GM23338 (cell line): ENCODE results near the gene OR6B2. TPM values are rescaled to one million over a fixed set of nuclear protein-coding genes. Genes with fewer than 3 reads are reported as not detected.
"Not testable (repeated sequence)": the region's sequence is repeated elsewhere in the genome, so short reads cannot be mapped to it uniquely, and the experiment has no call there.

ENCODE experiments used
- ATAC-seq: fragments of 200-7000 bp; cut with Tn5 transposase; 3 replicates; pipeline ENCODE4 v1.9.1; 2020
- DNase-seq: peaks from one replicate; pipeline ENCODE4 v3.0.0-alpha.2; 2015; ENCODE audit warnings: low spot score
- H2AFZ ChIP-seq: fragments of 200-600 bp; sonication (generic); 2 replicates; pipeline ENCODE4 v1.8.0; 2016; ENCODE audit warnings: antibody characterized with exemption, mild to moderate bottlenecking, moderate library complexity
- H3F3A ChIP-seq: fragments of 200-600 bp; sonication (generic); replicated peaks from 2 replicates; pipeline ENCODE4 v1.8.0; 2017; ENCODE audit warnings: antibody characterized with exemption, mixed run types, low read depth
- H3K27ac ChIP-seq: fragments of 200-600 bp; sonication (generic); 2 replicates; pipeline ENCODE4 v1.6.1; 2016; ENCODE audit warnings: low read depth
- H3K27me3 ChIP-seq: fragments of 200-600 bp; sonication (generic); 2 replicates; pipeline ENCODE4 v1.8.0; 2016; ENCODE audit warnings: mild to moderate bottlenecking, mixed run types, moderate library complexity; ENCODE audit not compliant: insufficient read depth
- H3K36me3 ChIP-seq: fragments of 200-600 bp; sonication (generic); 2 replicates; pipeline ENCODE4 v1.8.0; 2016; ENCODE audit warnings: mild to moderate bottlenecking; ENCODE audit not compliant: insufficient read depth
- H3K4me1 ChIP-seq: fragments of 200-600 bp; sonication (generic); 2 replicates; pipeline ENCODE4 v1.8.0; 2016; ENCODE audit warnings: mild to moderate bottlenecking, moderate library complexity; ENCODE audit not compliant: insufficient read depth
- H3K4me2 ChIP-seq: fragments of 200-600 bp; sonication (generic); 2 replicates; pipeline ENCODE4 v1.7.1; 2017; ENCODE audit warnings: mixed run types
- H3K4me3 ChIP-seq: fragments of 200-600 bp; sonication (generic); 2 replicates; pipeline ENCODE4 v1.6.1; 2016; ENCODE audit warnings: mixed run types
- H3K79me2 ChIP-seq: fragments of 200-600 bp; sonication (generic); replicated peaks from 2 replicates; pipeline ENCODE4 v1.8.0; 2017; ENCODE audit warnings: mild to moderate bottlenecking; ENCODE audit not compliant: insufficient read depth
- H3K9me2 ChIP-seq: fragments of 200-600 bp; sonication (generic); 2 replicates; pipeline ENCODE4 v1.8.0; 2017; ENCODE audit not compliant: insufficient read depth
- H4K20me1 ChIP-seq: fragments of 200-600 bp; sonication (generic); replicated peaks from 2 replicates; pipeline ENCODE4 v1.8.0; 2017; ENCODE audit warnings: mild to moderate bottlenecking; ENCODE audit not compliant: insufficient read depth
- H3K27ac Mint-ChIP-seq: 2 replicates; pipeline ENCODE4 v1.8.0; 2020; ENCODE audit warnings: inconsistent platforms, mild to moderate bottlenecking, moderate library complexity, mixed read lengths
- H3K27me3 Mint-ChIP-seq: 3 replicates; pipeline ENCODE4 v1.8.0; 2022; ENCODE audit warnings: low read depth, mild to moderate bottlenecking, moderate library complexity, mixed read lengths, inconsistent platforms; ENCODE audit not compliant: insufficient read depth, poor library complexity
- H3K36me3 Mint-ChIP-seq: 3 replicates; pipeline ENCODE4 v1.8.0; 2021; ENCODE audit warnings: low read depth, mild to moderate bottlenecking, inconsistent platforms, moderate library complexity, mixed read lengths
- H3K4me1 Mint-ChIP-seq: 3 replicates; pipeline ENCODE4 v1.8.0; 2020; ENCODE audit warnings: mild to moderate bottlenecking, inconsistent platforms, mixed read lengths
- H3K4me3 Mint-ChIP-seq: 3 replicates; pipeline ENCODE4 v1.8.0; 2021; ENCODE audit warnings: moderate library complexity, mild to moderate bottlenecking, inconsistent platforms, mixed read lengths
- H3K9me3 Mint-ChIP-seq: 3 replicates; pipeline ENCODE4 v1.8.0; 2020; ENCODE audit warnings: moderate library complexity, mild to moderate bottlenecking, inconsistent platforms, mixed read lengths
- EZH2phosphoT487 ChIP-seq: fragments of 200-600 bp; sonication (generic); IDR thresholded peaks from one replicate; pipeline ENCODE4 v1.8.1; 2018; ENCODE audit warnings: antibody characterized with exemption; ENCODE audit not compliant: unreplicated experiment
- JUNB ChIP-seq: IDR thresholded peaks from one replicate; pipeline ENCODE4 v1.6.1; 2016; ENCODE audit warnings: antibody characterized with exemption; ENCODE audit not compliant: unreplicated experiment
- POLR2AphosphoS5 ChIP-seq: IDR thresholded peaks from 2 replicates; pipeline ENCODE4 v1.6.1; 2016; ENCODE audit warnings: antibody characterized with exemption, low read depth
- STAT1 ChIP-seq: IDR thresholded peaks from one replicate; pipeline ENCODE4 v1.6.1; 2016; ENCODE audit warnings: antibody characterized with exemption; ENCODE audit not compliant: unreplicated experiment
- polyA plus RNA-seq: library from polyadenylated mRNA; unstranded; fragments of >200 nt; fragmentation: Nextera tagmentation; extraction: Ambion mirVana; gene quantifications from 2 replicates; pipeline ENCODE4 v1.2.1, GENCODE V29; 2016
- total RNA-seq: library from RNA; depleted of rRNA; stranded (reverse); fragments of >200 nt; shearing (Covaris generic); gene quantifications from 2 replicates; pipeline ENCODE4 v1.2.3, GENCODE V29; 2014
- TF ChIP-seq, protein P1 (sequence below): IDR thresholded peaks from 2 replicates; pipeline ENCODE4 v1.6.1; 2016; ENCODE audit warnings: antibody characterized with exemption
- TF ChIP-seq, protein P2 (sequence below): IDR thresholded peaks from one replicate; pipeline ENCODE4 v1.6.1; 2018; ENCODE audit warnings: antibody characterized with exemption; ENCODE audit not compliant: unreplicated experiment

Gene OR6B2
- total and polyA plus RNA-seq, 2 experiments from 2014 or later, result not detected

DNA sequence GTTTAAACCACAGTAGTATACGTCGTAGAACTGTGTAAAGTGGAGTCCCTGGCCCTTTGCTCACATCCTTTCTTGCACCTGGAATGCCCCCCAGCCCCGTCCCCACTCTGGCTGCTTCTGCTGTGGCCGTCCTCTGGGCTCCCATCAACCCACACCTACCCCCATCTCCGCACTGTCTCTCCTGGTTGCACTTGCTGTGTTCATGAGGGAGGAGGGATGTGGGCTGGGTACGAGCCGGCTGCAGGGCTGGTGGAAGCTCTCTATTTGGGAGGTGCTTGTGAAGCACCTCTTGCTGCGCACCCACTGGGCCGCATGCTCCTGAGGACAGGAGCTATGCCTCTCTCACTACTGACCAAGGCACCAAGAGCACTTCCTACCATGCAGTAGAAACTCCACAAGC, 18.0 kb upstream of the OR6B2 start (continued):
- TF ChIP-seq, protein P1, sequence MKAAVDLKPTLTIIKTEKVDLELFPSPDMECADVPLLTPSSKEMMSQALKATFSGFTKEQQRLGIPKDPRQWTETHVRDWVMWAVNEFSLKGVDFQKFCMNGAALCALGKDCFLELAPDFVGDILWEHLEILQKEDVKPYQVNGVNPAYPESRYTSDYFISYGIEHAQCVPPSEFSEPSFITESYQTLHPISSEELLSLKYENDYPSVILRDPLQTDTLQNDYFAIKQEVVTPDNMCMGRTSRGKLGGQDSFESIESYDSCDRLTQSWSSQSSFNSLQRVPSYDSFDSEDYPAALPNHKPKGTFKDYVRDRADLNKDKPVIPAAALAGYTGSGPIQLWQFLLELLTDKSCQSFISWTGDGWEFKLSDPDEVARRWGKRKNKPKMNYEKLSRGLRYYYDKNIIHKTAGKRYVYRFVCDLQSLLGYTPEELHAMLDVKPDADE, result no peak
- TF ChIP-seq JUNB (no peak), EZH2phosphoT487 (no peak), STAT1 (no peak)
- TF ChIP-seq, protein P2, sequence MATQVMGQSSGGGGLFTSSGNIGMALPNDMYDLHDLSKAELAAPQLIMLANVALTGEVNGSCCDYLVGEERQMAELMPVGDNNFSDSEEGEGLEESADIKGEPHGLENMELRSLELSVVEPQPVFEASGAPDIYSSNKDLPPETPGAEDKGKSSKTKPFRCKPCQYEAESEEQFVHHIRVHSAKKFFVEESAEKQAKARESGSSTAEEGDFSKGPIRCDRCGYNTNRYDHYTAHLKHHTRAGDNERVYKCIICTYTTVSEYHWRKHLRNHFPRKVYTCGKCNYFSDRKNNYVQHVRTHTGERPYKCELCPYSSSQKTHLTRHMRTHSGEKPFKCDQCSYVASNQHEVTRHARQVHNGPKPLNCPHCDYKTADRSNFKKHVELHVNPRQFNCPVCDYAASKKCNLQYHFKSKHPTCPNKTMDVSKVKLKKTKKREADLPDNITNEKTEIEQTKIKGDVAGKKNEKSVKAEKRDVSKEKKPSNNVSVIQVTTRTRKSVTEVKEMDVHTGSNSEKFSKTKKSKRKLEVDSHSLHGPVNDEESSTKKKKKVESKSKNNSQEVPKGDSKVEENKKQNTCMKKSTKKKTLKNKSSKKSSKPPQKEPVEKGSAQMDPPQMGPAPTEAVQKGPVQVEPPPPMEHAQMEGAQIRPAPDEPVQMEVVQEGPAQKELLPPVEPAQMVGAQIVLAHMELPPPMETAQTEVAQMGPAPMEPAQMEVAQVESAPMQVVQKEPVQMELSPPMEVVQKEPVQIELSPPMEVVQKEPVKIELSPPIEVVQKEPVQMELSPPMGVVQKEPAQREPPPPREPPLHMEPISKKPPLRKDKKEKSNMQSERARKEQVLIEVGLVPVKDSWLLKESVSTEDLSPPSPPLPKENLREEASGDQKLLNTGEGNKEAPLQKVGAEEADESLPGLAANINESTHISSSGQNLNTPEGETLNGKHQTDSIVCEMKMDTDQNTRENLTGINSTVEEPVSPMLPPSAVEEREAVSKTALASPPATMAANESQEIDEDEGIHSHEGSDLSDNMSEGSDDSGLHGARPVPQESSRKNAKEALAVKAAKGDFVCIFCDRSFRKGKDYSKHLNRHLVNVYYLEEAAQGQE, result no peak

DNA sequence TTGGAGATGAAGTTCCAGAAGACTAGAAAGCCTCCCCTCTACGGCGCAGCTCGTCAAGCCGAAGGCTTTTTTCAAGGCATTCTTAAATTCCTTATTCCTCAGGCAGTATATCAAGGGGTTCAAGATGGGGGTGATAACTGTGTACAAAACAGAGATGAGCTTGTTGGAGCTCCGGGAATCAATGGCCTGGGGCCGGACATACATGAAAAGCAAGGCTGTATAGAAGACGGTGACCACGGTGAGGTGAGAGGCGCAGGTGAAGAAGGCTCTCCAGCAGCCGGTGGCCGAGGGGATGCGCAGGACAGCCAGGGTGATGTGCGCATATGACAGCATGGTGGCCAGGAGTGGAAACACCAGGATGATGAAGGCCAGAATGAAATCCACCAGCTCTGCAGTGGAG, 14.9 kb upstream of the OR6B2 start:
- H3K9me3 Mint-ChIP-seq, result no peaks in the 10 kb centered on the region
- no peak for TF ChIP-seq POLR2AphosphoS5
- TF ChIP-seq JUNB, result no peak
- H2AFZ ChIP-seq, result no peak overlapping the region
- H3K4me1 Mint-ChIP-seq, result no peaks in the 10 kb centered on the region
- no peak overlapping the region for H3K27ac ChIP-seq
- no peaks in the 10 kb centered on the region for H3K79me2 ChIP-seq
- no peaks in the 10 kb centered on the region for H3K36me3 Mint-ChIP-seq
- DNase-seq, result no peak
- H3K4me3 Mint-ChIP-seq, result no peak overlapping the region
- H3K27ac Mint-ChIP-seq, result no peak overlapping the region
- peaks cover 4% of the 10 kb centered on the region for H3K27me3 Mint-ChIP-seq
- H4K20me1 ChIP-seq, result no peaks in the 10 kb centered on the region
- no peaks in the 10 kb centered on the region for H3K36me3 ChIP-seq
- no peaks in the 10 kb centered on the region for H3K4me1 ChIP-seq
- H3K9me2 ChIP-seq, result no peaks in the 10 kb centered on the region
- no peak overlapping the region for H3K4me3 ChIP-seq
- H3K27me3 ChIP-seq, result no peaks in the 10 kb centered on the region
- no peak for ATAC-seq
- H3K4me2 ChIP-seq, result no peak overlapping the region
- no peaks in the 10 kb centered on the region for H3F3A ChIP-seq

DNA sequence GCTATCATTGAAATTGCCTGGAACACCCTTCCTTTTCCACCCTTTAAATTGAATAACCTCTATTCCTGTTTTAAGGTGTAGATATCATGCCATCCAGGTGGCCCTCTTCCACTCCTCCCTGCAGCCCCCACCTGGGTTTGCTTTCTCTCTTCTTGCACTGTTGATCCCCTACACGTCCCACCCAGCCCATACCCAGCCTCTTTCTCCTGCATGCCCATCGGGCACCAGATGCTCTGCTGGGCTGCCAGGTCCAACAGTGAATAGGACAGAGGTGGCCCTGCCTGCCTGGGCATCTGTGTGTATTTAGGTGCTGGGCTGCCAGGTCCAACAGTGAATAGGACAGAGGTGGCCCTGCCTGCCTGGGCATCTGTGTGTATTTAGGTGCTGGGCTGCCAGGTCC, 13.9 kb upstream of the OR6B2 start:
- not testable (repeated sequence) for DNase-seq, H3K27me3 Mint-ChIP-seq, H3K4me1 Mint-ChIP-seq, H3F3A ChIP-seq, H3K36me3 Mint-ChIP-seq, H4K20me1 ChIP-seq, H3K4me2 ChIP-seq, H3K4me3 Mint-ChIP-seq, H3K9me3 Mint-ChIP-seq, H3K9me2 ChIP-seq, H3K79me2 ChIP-seq, H3K4me3 ChIP-seq, H3K4me1 ChIP-seq, ATAC-seq, H3K27me3 ChIP-seq, H3K36me3 ChIP-seq, H3K27ac Mint-ChIP-seq, H3K27ac ChIP-seq, H2AFZ ChIP-seq
